ENCODE results near the gene BAIAP2L2. TPM values are rescaled to one million over a fixed set of nuclear protein-coding genes. Genes with fewer than 3 reads are reported as not detected.

The BAIAP2L2 gene
- total and polyA plus RNA-seq, 10 of the 15 experiments (the other 5 are each of a cell fraction or from before 2014, with no cell fraction given): 0.08 to 0.38 (median 0.14) TPM; not detected in 6

GRCh38 chr22:38072322-38073149 lies 37.9 kb downstream of the BAIAP2L2 start (continued):
- TF ChIP-seq CEBPZ (IDR thresholded peaks at IDR 0.05; ENCODE audit: low read depth, low read length): no peak
- no peak for TF ChIP-seq SRF (IDR thresholded peaks at IDR 0.05; ENCODE audit: low read depth in 2 of 2, low read length in 2 of 2)
- no peak for TF ChIP-seq ATF7 (IDR thresholded peaks at IDR 0.05; ENCODE audit: low read depth)
- no peak for TF ChIP-seq MEF2B (IDR thresholded peaks at IDR 0.05; ENCODE audit: partially characterized antibody, poor library complexity, severe bottlenecking)
- no peak for TF ChIP-seq EZH2 (IDR thresholded peaks at IDR 0.05; ENCODE audit: borderline replicate concordance, control insufficient read depth, low read depth, low read length)
- no peak for TF ChIP-seq MTA3 (IDR thresholded peaks at IDR 0.05; ENCODE audit: borderline replicate concordance, low read length)

Data from GM12878 (cell line).